GM12878 (cell line): ENCODE data around the gene TRIM67. TPM values are rescaled to one million over a fixed set of nuclear protein-coding genes. Genes with fewer than 3 reads are reported as not detected.

Experiments used
- ATAC-seq: fragments of 200-7000 bp; cut with Tn5 transposase; 3 replicates; pipeline ENCODE4 v1.9.1; 2020; ENCODE audit warnings: mild to moderate bottlenecking, moderate library complexity
- BruUV-seq: library from RNA; stranded (reverse); fragments of 400-500 nt; replicated peaks from 2 replicates; lab custom pipeline; 2021; lab: Mats Ljungman, UMichigan
- CTCF ChIA-PET: fragments of 300-600 bp; sonication (Branson Sonifier 250); formaldehyde crosslinking; extraction: SDS; loops from one replicate; lab custom pipeline; 2021; ENCODE audit warnings: inconsistent platforms; lab: Yijun Ruan, JAX
- POLR2A ChIA-PET: fragments of 350-600 bp; formaldehyde crosslinking; extraction: SDS; loops from one replicate; lab custom pipeline; 2021; ENCODE audit warnings: inconsistent platforms; lab: Charles Lee
- RAD21 ChIA-PET: fragments of 300-600 bp; sonication (Branson Sonifier 250); formaldehyde crosslinking; loops from one replicate; lab custom pipeline; 2023; ENCODE audit warnings: antibody characterized with exemption; ENCODE audit not compliant: unreplicated experiment; lab: Charles Lee
- SMC1A ChIA-PET: fragments of 300-600 bp; sonication (Branson Sonifier 250); formaldehyde crosslinking; loops from one replicate; lab custom pipeline; 2023; ENCODE audit not compliant: unreplicated experiment, uncharacterized antibody; lab: Charles Lee
- DNase-seq: peaks from one replicate; pipeline ENCODE4 v3.0.0-alpha.2; 2011; ENCODE audit warnings: low read depth, low spot score
- FAIRE-seq: peaks from 3 replicates; lab custom pipeline; 2011; peaks lifted over from hg19 to GRCh38; lab: Jason Lieb, UNC
- H2AFZ ChIP-seq: 2 replicates; pipeline ENCODE4 v1.6.0; 2011; ENCODE audit warnings: low read depth, low read length, control low read depth; ENCODE audit not compliant: control insufficient read depth
- H3K27ac ChIP-seq: 2 replicates; pipeline ENCODE4 v1.5.1; 2011; ENCODE audit warnings: control low read depth; ENCODE audit not compliant: control insufficient read depth, insufficient read depth
- H3K27me3 ChIP-seq, 2 experiments: replicated peaks in 1 of 2; 2 replicates each; pipeline versions ENCODE4 v1.6.0 to v1.6.1; 2011; ENCODE audit warnings: low read length in 1 of 2; ENCODE audit not compliant: control insufficient read depth in 2 of 2, insufficient read depth in 2 of 2
- H3K36me3 ChIP-seq, 2 experiments: 2 replicates each; pipeline ENCODE4 v1.5.1; 2011; ENCODE audit warnings: low read length in 1 of 2; ENCODE audit not compliant: control insufficient read depth in 2 of 2, insufficient read depth in 2 of 2
- H3K4me1 ChIP-seq: 2 replicates; pipeline ENCODE4 v1.6.1; 2011; ENCODE audit warnings: mild to moderate bottlenecking, low read length, moderate library complexity, mixed read lengths; ENCODE audit not compliant: control insufficient read depth, insufficient read depth
- H3K4me2 ChIP-seq: 2 replicates; pipeline ENCODE4 v1.6.0; 2011; ENCODE audit warnings: control low read depth; ENCODE audit not compliant: control insufficient read depth, insufficient read depth
- H3K4me3 ChIP-seq: fragments of 200-600 bp; sonication (generic); 2 replicates; pipeline ENCODE4 v1.5.1; 2016
- H3K79me2 ChIP-seq: 2 replicates; pipeline ENCODE4 v1.6.0; 2011; ENCODE audit warnings: low read length; ENCODE audit not compliant: control insufficient read depth, insufficient read depth
- H3K9ac ChIP-seq: 2 replicates; pipeline ENCODE4 v1.8.0; 2011; ENCODE audit warnings: low read length, control low read depth, mixed read lengths; ENCODE audit not compliant: control insufficient read depth, insufficient read depth
- H3K9me3 ChIP-seq: replicated peaks from 3 replicates; pipeline ENCODE4 v1.5.1; 2011; ENCODE audit warnings: mild to moderate bottlenecking, low read length; ENCODE audit not compliant: control insufficient read depth, insufficient read depth
- H4K20me1 ChIP-seq: 2 replicates; pipeline ENCODE4 v1.6.0; 2011; ENCODE audit not compliant: control insufficient read depth, insufficient read depth
- HDGF ChIP-seq: fragments of 450-650 bp; IDR thresholded peaks from 2 replicates; pipeline ENCODE4 v1.6.1; 2016; ENCODE audit warnings: antibody characterized with exemption
- MTA2 ChIP-seq: fragments of 450-650 bp; IDR thresholded peaks from 2 replicates; pipeline ENCODE4 v1.6.1; 2016; ENCODE audit warnings: low read depth, mild to moderate bottlenecking, moderate library complexity
- NFXL1 ChIP-seq: fragments of 450-650 bp; IDR thresholded peaks from 2 replicates; pipeline ENCODE4 v1.6.1; 2017; ENCODE audit warnings: antibody characterized with exemption, mild to moderate bottlenecking, borderline replicate concordance
- WGBS: methylation state at CpG from one replicate; pipeline ENCODE4 v1.1.6; 2016; ENCODE audit warnings: low lambda C conversion rate; ENCODE audit not compliant: insufficient replicate concordance, insufficient coverage; ENCODE audit errors: missing lambda C conversion rate; 5-methylcytosine and 5-hydroxymethylcytosine counted together
- in situ Hi-C: fragments of 300-500 bp; cut with MboI; formaldehyde crosslinking; loops from 9 replicates; pipeline ENCODE4 v1.14.3; 2018; ENCODE audit warnings: mixed read lengths
- intact Hi-C: fragments of 100-400 bp; cut with micrococcal nuclease; formaldehyde crosslinking; loops from one replicate; pipeline ENCODE4 v1.14.2; 2022; ENCODE audit not compliant: unreplicated experiment
- polyA plus RNA-seq, 11 experiments: library from polyadenylated mRNA; depleted of rRNA in 4 of 11; unstranded in 6 of 11; stranded (reverse) in 5 of 11; fragments of >200 nt; fragmentation: Nextera tagmentation in 4 of 11; fragmentation: Illumina TruSeq in 1 of 11; extraction: Ambion mirVana in 4 of 11; extraction: Trizol in 1 of 11; gene quantifications; 1 replicate in 1 of 11; 2 replicates in 10 of 11; pipeline versions ENCODE4 v1.2.1 to v1.2.3, GENCODE V29; 2011 to 2016; ENCODE audit warnings: inconsistent platforms in 2 of 11, missing spikeins in 2 of 11, low read depth in 1 of 11
- total RNA-seq, 4 experiments: library from RNA; depleted of rRNA in 3 of 4; stranded (reverse); fragments of >200 nt in 3 of 4; fragmentation: Illumina TruSeq in 1 of 4; extraction: Trizol in 1 of 4; gene quantifications; 2 replicates each; pipeline versions ENCODE4 v1.2.1 to v1.2.3, GENCODE V29; 2013 to 2021
- TF ChIP-seq, protein P1 (sequence below): fragments of 450-650 bp; IDR thresholded peaks from 2 replicates; pipeline ENCODE4 v1.6.1; 2017; ENCODE audit warnings: antibody characterized with exemption, mild to moderate bottlenecking, moderate library complexity
- TF ChIP-seq, protein P2 (sequence below): IDR thresholded peaks from 2 replicates; pipeline ENCODE4 v1.6.1; 2011; ENCODE audit warnings: borderline replicate concordance, low read depth, mild to moderate bottlenecking, moderate library complexity, low read length; ENCODE audit not compliant: insufficient read depth, poor library complexity, severe bottlenecking
- TF ChIP-seq, protein P3 (sequence below): IDR thresholded peaks from 2 replicates; pipeline ENCODE4 v1.6.1; 2012; ENCODE audit warnings: improper control_type of control experiment, low read depth, low read length; ENCODE audit not compliant: insufficient replicate concordance

The TRIM67 gene
- total and polyA plus RNA-seq, 10 of the 15 experiments (the other 5 are each of a cell fraction or from before 2014, with no cell fraction given): under 0.01 to 0.01 TPM; not detected in 8

DNA sequence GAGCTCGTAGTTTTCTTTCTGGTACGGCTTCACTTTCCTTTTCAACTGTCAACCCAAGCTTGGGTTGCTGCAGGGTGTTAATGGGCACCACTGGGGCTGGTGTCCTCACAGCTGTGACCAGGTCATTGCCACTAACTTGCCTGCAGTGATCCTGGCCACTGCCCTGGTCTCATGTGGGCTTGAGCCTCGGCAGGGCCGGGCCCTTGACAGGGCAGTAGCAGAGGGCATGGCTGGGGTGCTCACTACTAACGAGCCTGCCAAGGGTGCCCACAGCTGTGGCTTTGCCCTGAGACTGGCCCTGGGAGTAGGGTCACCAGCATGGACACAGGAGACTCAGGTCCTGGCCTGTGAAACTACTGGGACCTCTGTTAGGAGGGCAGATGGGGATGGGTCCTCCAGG lies 47.7 kb downstream of the TRIM67 start:
- RAD21 ChIA-PET: no interaction called here
- SMC1A ChIA-PET: interaction anchor here (1.2 to 1.4 kb wide), 3 partner anchors 32 to 293 kb away, joined by 3 to 4 read pairs (median 3); no protein-coding TSS in a partner anchor
- Histone ChIP-seq H3K27me3 (no peaks in the 10 kb centered on the region), H4K20me1 (no peaks in the 10 kb centered on the region), H3K27ac (no peak overlapping the region), H3K79me2 (no peaks in the 10 kb centered on the region), H3K4me3 (no peak overlapping the region), H3K4me2 (no peak overlapping the region), H3K36me3 (no peaks in the 10 kb centered on the region), H2AFZ (no peak overlapping the region), H3K4me1 (no peaks in the 10 kb centered on the region), H3K9ac (no peak overlapping the region), H3K9me3 (no peaks in the 10 kb centered on the region)
- FAIRE-seq (no peak), ATAC-seq (no peak), DNase-seq (no peak)
- intact Hi-C loops: no loop called here
- BruUV-seq: no TSS peak
- CTCF ChIA-PET: interaction anchor here (0.6 to 3.8 kb wide), 4 partner anchors 33 to 293 kb away, joined by 3 to 30 read pairs (median 4); no protein-coding TSS in a partner anchor
- in situ Hi-C loops: no loop called here
- POLR2A ChIA-PET: no interaction called here
- WGBS: 22% methylated on average over 5 of the region's 5 CpGs
- TF ChIP-seq, protein P1, sequence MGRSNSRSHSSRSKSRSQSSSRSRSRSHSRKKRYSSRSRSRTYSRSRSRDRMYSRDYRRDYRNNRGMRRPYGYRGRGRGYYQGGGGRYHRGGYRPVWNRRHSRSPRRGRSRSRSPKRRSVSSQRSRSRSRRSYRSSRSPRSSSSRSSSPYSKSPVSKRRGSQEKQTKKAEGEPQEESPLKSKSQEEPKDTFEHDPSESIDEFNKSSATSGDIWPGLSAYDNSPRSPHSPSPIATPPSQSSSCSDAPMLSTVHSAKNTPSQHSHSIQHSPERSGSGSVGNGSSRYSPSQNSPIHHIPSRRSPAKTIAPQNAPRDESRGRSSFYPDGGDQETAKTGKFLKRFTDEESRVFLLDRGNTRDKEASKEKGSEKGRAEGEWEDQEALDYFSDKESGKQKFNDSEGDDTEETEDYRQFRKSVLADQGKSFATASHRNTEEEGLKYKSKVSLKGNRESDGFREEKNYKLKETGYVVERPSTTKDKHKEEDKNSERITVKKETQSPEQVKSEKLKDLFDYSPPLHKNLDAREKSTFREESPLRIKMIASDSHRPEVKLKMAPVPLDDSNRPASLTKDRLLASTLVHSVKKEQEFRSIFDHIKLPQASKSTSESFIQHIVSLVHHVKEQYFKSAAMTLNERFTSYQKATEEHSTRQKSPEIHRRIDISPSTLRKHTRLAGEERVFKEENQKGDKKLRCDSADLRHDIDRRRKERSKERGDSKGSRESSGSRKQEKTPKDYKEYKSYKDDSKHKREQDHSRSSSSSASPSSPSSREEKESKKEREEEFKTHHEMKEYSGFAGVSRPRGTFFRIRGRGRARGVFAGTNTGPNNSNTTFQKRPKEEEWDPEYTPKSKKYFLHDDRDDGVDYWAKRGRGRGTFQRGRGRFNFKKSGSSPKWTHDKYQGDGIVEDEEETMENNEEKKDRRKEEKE: no peak
- no peak for TF ChIP-seq MTA2

DNA sequence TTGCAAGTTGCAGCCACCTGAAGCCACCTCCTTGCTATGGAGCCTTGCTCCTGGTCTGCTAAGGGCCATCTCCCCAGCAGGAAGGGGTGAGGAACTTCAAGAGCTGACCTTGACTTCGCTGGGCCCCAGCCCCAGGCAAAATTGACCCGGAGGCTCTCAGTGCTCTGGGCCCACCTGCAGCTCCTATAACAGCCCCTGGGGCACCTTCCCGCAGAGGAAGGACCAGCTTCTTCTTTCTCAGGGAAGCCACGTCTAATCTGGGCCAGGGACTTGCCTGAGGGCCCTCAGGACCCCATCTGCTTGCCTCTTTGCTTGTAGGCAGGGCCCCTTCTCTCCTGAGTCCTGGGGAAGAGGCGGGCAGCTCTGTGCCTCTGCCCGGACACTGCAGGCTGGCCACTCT lies 48.3 kb downstream of the TRIM67 start:
- ChIA-PET CTCF (interaction anchor here (0.6 to 3.8 kb wide), 9 partner anchors 10 to 294 kb away, joined by 3 to 30 read pairs (median 3); no protein-coding TSS in a partner anchor), RAD21 (no interaction called here), SMC1A (interaction anchor here (1.2 to 1.4 kb wide), 3 partner anchors 32 to 294 kb away, joined by 3 to 4 read pairs (median 3); no protein-coding TSS in a partner anchor), POLR2A (no interaction called here)
- Histone ChIP-seq H3K9ac (no peak overlapping the region), H3K79me2 (no peaks in the 10 kb centered on the region), H3K9me3 (no peaks in the 10 kb centered on the region), H3K4me1 (peaks cover 4% of the 10 kb centered on the region), H3K4me2 (no peak overlapping the region), H3K36me3 (no peaks in the 10 kb centered on the region), H3K27ac (no peak overlapping the region), H2AFZ (no peak overlapping the region), H3K27me3 (no peaks in the 10 kb centered on the region), H4K20me1 (no peaks in the 10 kb centered on the region), H3K4me3 (no peak overlapping the region)
- DNase-seq: no peak
- no peak for ATAC-seq
- intact Hi-C loops (loop anchor here (2.0 to 5.0 kb wide), 3 partner anchors 233 to 577 kb away; partner anchors contain the start of genes ARV1 and TTC13), in situ Hi-C loops (loop anchor here (5.0 to 10.0 kb wide), 2 partner anchors 288 to 575 kb away; no protein-coding TSS in a partner anchor)
- no TSS peak for BruUV-seq
- no peak for FAIRE-seq
- 63% methylated on average over 6 of the region's 6 CpGs for WGBS
- TF ChIP-seq, protein P2, sequence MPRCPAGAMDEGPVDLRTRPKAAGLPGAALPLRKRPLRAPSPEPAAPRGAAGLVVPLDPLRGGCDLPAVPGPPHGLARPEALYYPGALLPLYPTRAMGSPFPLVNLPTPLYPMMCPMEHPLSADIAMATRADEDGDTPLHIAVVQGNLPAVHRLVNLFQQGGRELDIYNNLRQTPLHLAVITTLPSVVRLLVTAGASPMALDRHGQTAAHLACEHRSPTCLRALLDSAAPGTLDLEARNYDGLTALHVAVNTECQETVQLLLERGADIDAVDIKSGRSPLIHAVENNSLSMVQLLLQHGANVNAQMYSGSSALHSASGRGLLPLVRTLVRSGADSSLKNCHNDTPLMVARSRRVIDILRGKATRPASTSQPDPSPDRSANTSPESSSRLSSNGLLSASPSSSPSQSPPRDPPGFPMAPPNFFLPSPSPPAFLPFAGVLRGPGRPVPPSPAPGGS: no peak
- TF ChIP-seq HDGF (no peak), NFXL1 (no peak)
- TF ChIP-seq, protein P3, sequence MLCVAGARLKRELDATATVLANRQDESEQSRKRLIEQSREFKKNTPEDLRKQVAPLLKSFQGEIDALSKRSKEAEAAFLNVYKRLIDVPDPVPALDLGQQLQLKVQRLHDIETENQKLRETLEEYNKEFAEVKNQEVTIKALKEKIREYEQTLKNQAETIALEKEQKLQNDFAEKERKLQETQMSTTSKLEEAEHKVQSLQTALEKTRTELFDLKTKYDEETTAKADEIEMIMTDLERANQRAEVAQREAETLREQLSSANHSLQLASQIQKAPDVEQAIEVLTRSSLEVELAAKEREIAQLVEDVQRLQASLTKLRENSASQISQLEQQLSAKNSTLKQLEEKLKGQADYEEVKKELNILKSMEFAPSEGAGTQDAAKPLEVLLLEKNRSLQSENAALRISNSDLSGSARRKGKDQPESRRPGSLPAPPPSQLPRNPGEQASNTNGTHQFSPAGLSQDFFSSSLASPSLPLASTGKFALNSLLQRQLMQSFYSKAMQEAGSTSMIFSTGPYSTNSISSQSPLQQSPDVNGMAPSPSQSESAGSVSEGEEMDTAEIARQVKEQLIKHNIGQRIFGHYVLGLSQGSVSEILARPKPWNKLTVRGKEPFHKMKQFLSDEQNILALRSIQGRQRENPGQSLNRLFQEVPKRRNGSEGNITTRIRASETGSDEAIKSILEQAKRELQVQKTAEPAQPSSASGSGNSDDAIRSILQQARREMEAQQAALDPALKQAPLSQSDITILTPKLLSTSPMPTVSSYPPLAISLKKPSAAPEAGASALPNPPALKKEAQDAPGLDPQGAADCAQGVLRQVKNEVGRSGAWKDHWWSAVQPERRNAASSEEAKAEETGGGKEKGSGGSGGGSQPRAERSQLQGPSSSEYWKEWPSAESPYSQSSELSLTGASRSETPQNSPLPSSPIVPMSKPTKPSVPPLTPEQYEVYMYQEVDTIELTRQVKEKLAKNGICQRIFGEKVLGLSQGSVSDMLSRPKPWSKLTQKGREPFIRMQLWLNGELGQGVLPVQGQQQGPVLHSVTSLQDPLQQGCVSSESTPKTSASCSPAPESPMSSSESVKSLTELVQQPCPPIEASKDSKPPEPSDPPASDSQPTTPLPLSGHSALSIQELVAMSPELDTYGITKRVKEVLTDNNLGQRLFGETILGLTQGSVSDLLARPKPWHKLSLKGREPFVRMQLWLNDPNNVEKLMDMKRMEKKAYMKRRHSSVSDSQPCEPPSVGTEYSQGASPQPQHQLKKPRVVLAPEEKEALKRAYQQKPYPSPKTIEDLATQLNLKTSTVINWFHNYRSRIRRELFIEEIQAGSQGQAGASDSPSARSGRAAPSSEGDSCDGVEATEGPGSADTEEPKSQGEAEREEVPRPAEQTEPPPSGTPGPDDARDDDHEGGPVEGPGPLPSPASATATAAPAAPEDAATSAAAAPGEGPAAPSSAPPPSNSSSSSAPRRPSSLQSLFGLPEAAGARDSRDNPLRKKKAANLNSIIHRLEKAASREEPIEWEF: no peak
